Stimulated activated CD4-positive, alpha-beta T cell treated with anti-CD3 and anti-CD28 coated beads, Interleukin-15, amount 100 ng/mL, for 48 hours (primary cell): ENCODE results near the gene MTR.

Source experiments
- DNase-seq, 2 donors: peaks; one replicate each; pipeline ENCODE4 v3.0.0-alpha.2; 2020; ENCODE audit warnings: low read depth in 2 of 2

The MTR gene

GRCh38 chr1:236795035-236795756 lies at the start of gene MTR:
Gene MTR (plus strand): TSS chr1:236795292. CDS start chr1:236795704, 412 bp downstream.
- peak; percentile 94 to 96 for DNase-seq

- no peak for DNase-seq
Observed at GRCh38 chr1:236746785-236747184, 48.3 kb upstream of the MTR start.

- DNase-seq: no peak
Observed at GRCh38 chr1:236747311-236747985, 47.6 kb upstream of the MTR start.

- DNase-seq: no peak
Observed at GRCh38 chr1:236748268-236748870, 46.7 kb upstream of the MTR start.

- no peak for DNase-seq
Observed at GRCh38 chr1:236750928-236751327, 44.2 kb upstream of the MTR start.

- DNase-seq: no peak
Observed at GRCh38 chr1:236751385-236751784, 43.7 kb upstream of the MTR start.

- DNase-seq: no peak
Observed at GRCh38 chr1:236751935-236752334, 43.2 kb upstream of the MTR start.

GRCh38 chr1:236753516-236753915 lies 41.6 kb upstream of the MTR start:
- DNase-seq: no peak

GRCh38 chr1:236753964-236754363 lies 41.1 kb upstream of the MTR start:
- DNase-seq: no peak

GRCh38 chr1:236754525-236755210 lies 40.4 kb upstream of the MTR start:
- no peak for DNase-seq

- DNase-seq: no peak
Observed at GRCh38 chr1:236757640-236758039, 37.5 kb upstream of the MTR start.

GRCh38 chr1:236759252-236759859 lies 35.7 kb upstream of the MTR start:
- DNase-seq: no peak

- no peak for DNase-seq
Observed at GRCh38 chr1:236760480-236760879, 34.6 kb upstream of the MTR start.

- DNase-seq: no peak
Observed at GRCh38 chr1:236760986-236761385, 34.1 kb upstream of the MTR start.

GRCh38 chr1:236761397-236762132 lies 33.5 kb upstream of the MTR start:
- no peak for DNase-seq

GRCh38 chr1:236762410-236762809 lies 32.7 kb upstream of the MTR start:
- DNase-seq: no peak

GRCh38 chr1:236765831-236766230 lies 29.3 kb upstream of the MTR start:
- DNase-seq: no peak

GRCh38 chr1:236766506-236766905 lies 28.6 kb upstream of the MTR start:
- no peak for DNase-seq

- DNase-seq: no peak
Observed at GRCh38 chr1:236767276-236767675, 27.8 kb upstream of the MTR start.

GRCh38 chr1:236768601-236769000 lies 26.5 kb upstream of the MTR start:
- no peak for DNase-seq

GRCh38 chr1:236773919-236774318 lies 21.2 kb upstream of the MTR start:
- no peak for DNase-seq
